B cell (primary cell): ENCODE measurements around the gene RASGEF1C.

Source experiments
- CTCF ChIP-seq: fragments of 200-600 bp; IDR thresholded peaks from one replicate; pipeline ENCODE4 v1.8.0; 2022; ENCODE audit warnings: antibody characterized with exemption, mild to moderate bottlenecking
- EZH2 ChIP-seq: IDR thresholded peaks from 2 replicates; pipeline ENCODE4 v1.6.1; 2012; ENCODE audit warnings: borderline replicate concordance, low read depth, mild to moderate bottlenecking, moderate library complexity, low read length; ENCODE audit not compliant: insufficient read depth, poor library complexity, severe bottlenecking

- TF ChIP-seq CTCF (no peak), EZH2 (no peak)
These were observed 136.5 kb downstream of the RASGEF1C start for GRCh38 chr5:180072556-180072955.
